Melanocyte of skin (primary cell): ENCODE data around the gene SEPTIN1. TPM values are rescaled to one million over a fixed set of nuclear protein-coding genes. Genes with fewer than 3 reads are reported as not detected.

ENCODE experiments used
- small RNA-seq, 2 donors: library from RNA; depleted of rRNA; stranded (forward); fragments of <200 nt; gene quantifications; one replicate each; pipeline ENCODE3, GENCODE V24; 2012
- total RNA-seq, 2 donors: library from RNA; depleted of rRNA; stranded (reverse); fragments of >200 nt; gene quantifications; 2 replicates each; pipeline ENCODE4 v1.2.3, GENCODE V29; 2012

SEPTIN1 gene, protein sequence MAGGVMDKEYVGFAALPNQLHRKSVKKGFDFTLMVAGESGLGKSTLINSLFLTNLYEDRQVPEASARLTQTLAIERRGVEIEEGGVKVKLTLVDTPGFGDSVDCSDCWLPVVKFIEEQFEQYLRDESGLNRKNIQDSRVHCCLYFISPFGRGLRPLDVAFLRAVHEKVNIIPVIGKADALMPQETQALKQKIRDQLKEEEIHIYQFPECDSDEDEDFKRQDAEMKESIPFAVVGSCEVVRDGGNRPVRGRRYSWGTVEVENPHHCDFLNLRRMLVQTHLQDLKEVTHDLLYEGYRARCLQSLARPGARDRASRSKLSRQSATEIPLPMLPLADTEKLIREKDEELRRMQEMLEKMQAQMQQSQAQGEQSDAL
- not detected for total RNA-seq

GRCh38 chr16:30382111-30382881 lies at the start of gene SEPTIN1:
TSS of gene SEPTIN1 (minus strand) at chr16:30382561. CDS start at chr16:30382542, 19 bp downstream.

DNA sequence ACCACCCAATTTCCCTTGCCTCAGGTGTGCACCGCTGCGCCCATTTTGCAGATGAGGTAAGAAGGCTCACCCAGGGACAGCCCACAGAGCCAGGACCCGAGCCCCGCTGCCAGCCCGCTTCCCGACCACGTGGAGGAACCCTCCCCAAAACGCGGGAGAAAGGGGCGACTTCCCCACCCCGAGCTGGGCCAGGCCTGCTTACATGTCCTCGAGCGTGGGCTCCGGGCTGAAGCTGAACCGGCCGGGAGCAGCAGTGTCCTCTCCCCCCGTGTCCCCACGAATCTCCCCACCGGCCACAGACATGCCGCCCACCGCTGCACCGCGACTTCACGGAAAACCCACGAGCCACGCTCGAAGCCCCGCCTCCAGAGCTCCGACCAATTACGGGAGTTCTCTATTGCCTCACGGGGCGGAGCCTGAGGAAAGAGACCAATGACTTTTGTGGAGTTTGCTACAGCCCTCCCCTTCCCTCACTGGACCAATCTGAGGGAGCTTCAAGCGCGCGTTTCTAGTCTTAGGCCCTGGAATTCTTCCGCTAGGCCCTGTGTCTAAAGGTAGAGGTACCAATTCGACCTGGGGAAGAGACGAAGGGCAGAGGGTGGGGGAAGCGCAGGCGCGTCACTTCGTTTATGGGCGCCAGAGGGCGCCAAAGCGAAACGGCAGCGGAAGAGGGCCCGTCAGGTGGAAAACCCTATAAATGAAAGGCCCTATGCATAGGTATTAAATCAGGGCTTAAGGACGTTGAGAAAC lies 47.5 kb upstream of the SEPTIN1 start, which contains the start of gene DCTPP1:
TSS of gene DCTPP1 (minus strand) at position 353 of the 750 bp plus-strand sequence. CDS start at position 303, 50 bp downstream.

DNA sequence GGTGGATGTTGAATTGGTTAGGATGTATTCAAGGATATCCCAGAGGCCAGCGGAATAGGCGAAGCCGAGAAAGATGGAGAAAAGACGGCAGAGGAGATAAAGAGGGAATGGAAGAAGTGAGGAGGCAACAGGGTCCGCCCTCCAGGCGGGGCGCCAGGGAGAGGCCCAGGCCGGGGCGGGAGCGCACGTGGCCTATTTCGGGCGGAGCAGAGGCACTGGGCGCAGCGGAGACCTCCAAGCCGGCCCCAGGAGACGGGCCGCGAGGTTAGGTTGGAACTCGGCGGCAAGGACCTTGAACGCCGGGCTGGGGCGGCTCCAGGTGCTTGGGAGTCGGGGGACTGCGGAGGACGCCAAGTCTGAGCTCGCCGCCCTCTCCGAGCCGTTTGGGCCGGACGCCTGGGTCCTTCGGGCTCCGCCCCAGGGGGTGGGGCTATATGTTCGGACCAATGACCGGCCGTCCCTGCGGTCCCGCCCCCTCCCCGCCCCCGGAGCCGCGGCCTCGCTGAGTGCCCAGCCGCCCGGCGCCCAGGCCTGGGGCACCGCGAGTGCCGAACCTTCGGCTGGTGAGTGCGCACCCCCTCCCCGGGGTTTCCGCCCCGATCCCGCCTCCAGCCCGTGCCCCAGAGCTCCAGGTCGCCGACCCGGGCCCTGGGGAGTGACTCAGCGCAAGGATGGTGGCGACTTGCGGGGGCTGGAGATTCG lies 24.9 kb upstream of the SEPTIN1 start, which contains the start of gene ZNF771:
TSS of gene ZNF771 (plus strand) at position 505 of the 702 bp plus-strand sequence. CDS start 448 bp downstream, outside the sequence.

GRCh38 chr16:30395155-30395991 lies 13.0 kb upstream of the SEPTIN1 start, which contains the start of gene ZNF48:
TSS of gene ZNF48 (plus strand) at chr16:30395420. CDS start at chr16:30395795, 375 bp downstream.

GRCh38 chr16:30374538-30374937 lies 7.8 kb downstream of the SEPTIN1 start, which contains the start of gene MYL11:
TSS of gene MYL11 (plus strand) at chr16:30374802. CDS start at chr16:30374858, 56 bp downstream.

DNA sequence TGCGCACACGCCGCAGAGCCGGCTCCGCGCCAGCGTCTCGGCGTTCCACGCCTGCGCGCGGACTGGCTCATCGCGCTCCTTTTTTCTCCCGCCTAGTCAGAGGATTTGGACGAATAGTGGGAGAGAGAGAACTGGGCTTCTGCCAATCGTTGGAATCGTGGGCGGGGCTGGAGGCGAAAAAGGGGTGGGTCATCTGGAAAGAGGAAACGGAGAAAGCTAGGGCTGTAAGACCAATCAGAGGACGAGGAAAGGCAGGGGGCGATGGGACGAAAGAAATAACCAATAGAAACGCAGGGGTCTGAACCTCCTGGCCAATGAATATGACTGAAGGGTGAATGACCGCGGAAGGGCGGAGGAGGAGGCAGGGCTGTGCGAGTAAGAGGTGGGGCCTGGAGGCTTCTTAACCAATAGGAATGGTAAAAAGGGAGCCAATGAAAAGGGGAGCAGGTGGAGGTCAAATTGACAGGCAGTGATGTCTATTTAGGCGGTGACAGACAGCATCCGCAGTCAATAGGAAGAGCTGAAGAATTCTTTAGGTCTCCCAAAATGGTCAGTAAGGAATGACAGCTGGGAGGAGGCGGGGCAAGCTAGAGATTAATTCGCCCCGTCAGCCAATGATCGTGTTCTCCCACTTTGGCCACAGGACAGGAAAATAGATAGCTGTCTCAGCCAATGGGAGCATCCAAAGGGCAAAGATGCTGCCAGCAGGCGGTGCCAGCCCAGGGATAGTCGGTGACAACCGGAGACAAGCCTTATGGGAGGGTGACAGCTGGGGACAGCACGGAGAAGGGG lies 11.7 kb downstream of the SEPTIN1 start, which contains the start of gene TBC1D10B:
TSS of gene TBC1D10B (minus strand) at position 39 of the 792 bp plus-strand sequence. CDS start 311 bp downstream, outside the sequence.

DNA sequence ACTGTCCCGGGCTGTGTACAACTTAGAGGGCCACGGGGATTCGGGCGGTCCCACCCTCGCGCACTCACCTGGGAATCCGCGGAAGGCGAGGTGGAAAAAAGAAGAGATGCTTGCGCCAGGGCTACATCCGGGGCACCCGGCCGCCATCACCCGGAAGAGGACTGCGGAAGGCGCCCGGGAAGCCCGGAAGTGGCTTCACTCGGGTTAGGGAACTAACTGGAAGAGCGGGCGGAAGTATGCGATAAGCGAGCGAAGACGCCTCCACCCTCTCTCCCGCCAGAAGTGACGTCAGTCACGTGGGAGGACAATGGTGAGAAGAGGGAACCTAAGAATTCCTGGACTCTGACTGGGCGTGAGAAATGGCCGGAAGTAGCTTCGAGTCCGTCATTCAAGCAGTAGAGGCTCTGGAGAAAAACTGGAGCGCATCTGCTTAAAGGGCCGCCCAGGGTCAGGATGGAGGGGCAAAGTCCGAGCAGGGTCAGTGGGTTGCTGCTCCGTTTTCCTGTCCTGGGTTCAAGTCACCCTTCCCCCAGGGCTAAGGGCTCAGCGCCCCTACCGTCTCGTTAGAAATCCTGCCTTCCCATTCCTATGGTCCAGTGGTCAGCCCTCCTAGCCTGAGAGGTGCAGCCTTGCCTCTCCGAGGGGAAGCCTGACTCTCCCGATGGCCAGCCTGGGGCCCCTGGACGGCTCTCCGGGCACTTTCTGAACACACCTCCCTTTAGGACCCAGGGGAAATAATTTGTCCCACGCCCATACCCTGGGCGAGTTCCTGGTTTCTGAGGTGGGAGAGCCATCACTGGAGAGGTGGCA lies 27.0 kb downstream of the SEPTIN1 start, which contains the start of gene CD2BP2:
TSS of gene CD2BP2 (minus strand) at position 165 of the 810 bp plus-strand sequence. CDS start 627 bp downstream, outside the sequence.

Small RNAs within 50 kb of the gene (small RNA-seq; reads per million reads assigned to genes)
- 8.2 to 13.8 reads per million in 2 donors for gene RF00406

Other genes with a start within 250 kb of the SEPTIN1 start
- 1 to 10 TPM in 1 of 2 donors, under 1 TPM in 1; 0.69 to 1.3 TPM for gene CORO1A, start 199.0 kb downstream of the SEPTIN1 start, total RNA-seq
- gene BOLA2B, start 188.9 kb downstream of the SEPTIN1 start, total RNA-seq, result 100 to 1,000 TPM; 189 to 253 TPM
- 10 to 100 TPM; 28.6 to 51.3 TPM for gene SLX1A, start 188.7 kb downstream of the SEPTIN1 start, total RNA-seq
- 1 to 10 TPM; 1.4 to 3.3 TPM for gene SULT1A3, start 183.3 kb downstream of the SEPTIN1 start, total RNA-seq
- 1 to 10 TPM in 1 of 2 donors, under 1 TPM in 1; 1.00 to 5.2 TPM for gene NPIPB13, start 134.1 kb downstream of the SEPTIN1 start, total RNA-seq
- gene CD2BP2, start 27.3 kb downstream of the SEPTIN1 start, total RNA-seq, result 10 to 100 TPM; 27.9 to 31.3 TPM
- 10 to 100 TPM; 28.2 to 35.6 TPM for gene TBC1D10B, start 12.1 kb downstream of the SEPTIN1 start, total RNA-seq
- gene MYL11, start 7.8 kb downstream of the SEPTIN1 start, total RNA-seq, result not detected
- gene ZNF48, start 12.9 kb upstream of the SEPTIN1 start, total RNA-seq, result 1 to 10 TPM; 5.7 to 5.9 TPM
- gene ZNF771, start 25.0 kb upstream of the SEPTIN1 start, total RNA-seq, result 10 to 100 TPM in 1 of 2 donors, 1 to 10 TPM in 1; 9.3 to 13.3 TPM
- 10 to 100 TPM; 13.4 to 52.6 TPM for gene DCTPP1, start 47.5 kb upstream of the SEPTIN1 start, total RNA-seq
- 10 to 100 TPM; 20.0 to 21.3 TPM for gene SEPHS2, start 63.3 kb upstream of the SEPTIN1 start, total RNA-seq
- gene ITGAL, start 90.2 kb upstream of the SEPTIN1 start, total RNA-seq, result not detected
- 10 to 100 TPM; 23.1 to 26.3 TPM for gene ZNF768, start 144.0 kb upstream of the SEPTIN1 start, total RNA-seq
- gene ZNF747, start 152.3 kb upstream of the SEPTIN1 start, total RNA-seq, result 10 to 100 TPM; 13.7 to 15.5 TPM
- 1 to 10 TPM; 5.3 to 7.2 TPM for gene ZNF764, start 175.8 kb upstream of the SEPTIN1 start, total RNA-seq
- 10 to 100 TPM; 14.8 to 18.6 TPM for gene ZNF688, start 189.2 kb upstream of the SEPTIN1 start, total RNA-seq
- 1 to 10 TPM; 6.7 to 7.9 TPM for gene ZNF785, start 203.1 kb upstream of the SEPTIN1 start, total RNA-seq
- gene ZNF689, start 227.8 kb upstream of the SEPTIN1 start, total RNA-seq, result 10 to 100 TPM in 1 of 2 donors, 1 to 10 TPM in 1; 7.6 to 79.6 TPM